ENCODE measurements around the gene PCBP3.
"Not testable (repeated sequence)": the region's sequence is repeated elsewhere in the genome, so short reads cannot be mapped to it uniquely, and the experiment has no call there.

Gene PCBP3

DNA sequence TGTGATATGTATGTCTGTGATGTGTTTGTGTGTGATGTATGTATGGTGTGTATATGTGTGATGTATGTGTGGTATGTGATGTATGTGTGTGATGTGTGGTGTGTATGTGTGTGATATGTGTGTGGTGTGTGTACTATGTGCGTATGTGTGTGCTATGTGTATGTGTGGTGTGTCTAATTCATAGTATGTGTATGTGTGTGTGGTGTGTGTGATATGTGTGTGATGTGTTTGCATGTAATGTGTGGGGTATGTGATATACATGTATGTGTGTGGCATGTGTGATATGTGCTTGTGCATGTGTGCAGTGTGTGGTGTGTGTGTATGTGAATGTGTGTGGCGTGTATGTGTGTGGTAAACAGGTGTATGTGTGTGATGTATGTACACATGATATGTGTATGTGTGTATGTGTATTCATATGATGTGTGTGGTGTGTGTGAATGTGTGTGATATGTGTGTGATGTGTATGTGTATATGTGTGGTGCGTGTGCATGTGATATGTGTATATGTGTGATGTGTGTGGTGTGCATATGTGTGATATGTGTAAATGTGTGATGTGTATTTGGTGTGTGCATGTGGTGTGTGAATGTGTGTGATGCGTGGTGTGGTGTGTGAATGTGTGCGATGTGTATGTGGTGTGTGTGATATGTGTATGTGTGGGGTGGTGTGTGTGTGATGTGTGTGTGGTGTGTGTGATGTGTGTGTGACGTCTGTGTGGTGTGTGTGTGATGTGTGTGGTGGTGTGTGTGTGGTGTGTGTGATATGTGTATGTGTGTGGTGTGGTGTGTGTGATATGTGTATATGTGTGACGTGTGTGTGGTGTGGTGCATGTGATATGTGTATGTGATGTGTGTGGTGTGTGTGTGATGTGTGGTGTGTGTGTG, 8.0 kb upstream of the PCBP3 start:
- DNase-seq (ENCODE audit: low read depth in 2 of 2), result no peak

DNA sequence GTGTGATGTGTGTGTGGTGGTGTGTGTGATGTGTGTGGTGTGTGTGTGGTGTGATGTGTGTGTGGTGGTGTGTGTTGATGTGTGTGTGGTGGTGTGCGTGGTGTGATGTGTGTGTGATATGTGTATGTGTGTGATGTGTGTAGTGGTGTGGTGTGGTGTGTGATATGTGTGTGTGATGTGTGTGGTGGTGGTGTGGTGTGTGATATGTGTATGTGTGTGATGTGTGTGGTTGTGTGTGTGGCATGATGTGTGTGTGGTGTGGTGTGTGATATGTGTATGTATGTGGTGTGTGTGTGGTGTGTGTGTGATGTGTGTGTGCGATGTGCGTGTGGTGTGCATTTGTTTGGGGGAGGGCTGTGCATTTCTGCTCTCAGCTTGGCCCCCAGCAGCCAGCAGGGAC, 7.1 kb upstream of the PCBP3 start:
- DNase-seq (ENCODE audit: low read depth in 2 of 2), result no peak

DNA sequence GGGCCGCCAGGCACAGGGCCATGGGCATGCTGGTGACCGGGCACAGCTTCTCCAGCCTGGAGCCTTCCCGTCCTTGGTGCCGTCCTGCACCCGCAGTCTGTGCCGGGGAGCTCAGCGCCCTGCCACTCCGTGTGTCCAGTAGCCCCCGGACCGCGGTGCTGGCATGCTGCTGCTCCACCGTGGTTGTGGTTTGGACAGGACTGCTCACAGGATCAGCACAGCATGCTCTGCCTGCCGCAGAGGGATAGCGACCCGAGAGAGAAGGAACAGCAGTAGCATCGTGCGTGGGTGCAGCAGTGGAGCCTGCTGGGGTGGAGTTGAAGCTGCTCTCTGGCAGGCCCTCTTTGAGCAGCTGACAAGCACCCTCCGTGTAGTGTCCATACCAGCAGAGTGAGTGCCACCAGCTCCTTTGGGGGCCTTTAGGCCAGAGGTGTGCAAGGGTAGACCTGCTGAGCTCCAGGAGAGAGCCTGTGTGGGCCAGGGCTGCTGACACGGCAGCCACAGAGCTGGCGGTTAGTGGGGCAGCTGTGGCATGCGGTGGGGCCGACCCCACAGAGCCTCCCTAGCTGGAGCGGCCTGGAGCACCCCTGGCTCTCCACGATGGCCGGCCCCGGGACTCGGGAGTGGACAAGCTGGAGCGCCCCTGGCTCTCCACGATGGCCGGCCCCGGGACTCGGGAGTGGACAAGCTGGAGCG, 6.4 kb upstream of the PCBP3 start:
- DNase-seq (ENCODE audit: low read depth in 2 of 2), result no peak

DNA sequence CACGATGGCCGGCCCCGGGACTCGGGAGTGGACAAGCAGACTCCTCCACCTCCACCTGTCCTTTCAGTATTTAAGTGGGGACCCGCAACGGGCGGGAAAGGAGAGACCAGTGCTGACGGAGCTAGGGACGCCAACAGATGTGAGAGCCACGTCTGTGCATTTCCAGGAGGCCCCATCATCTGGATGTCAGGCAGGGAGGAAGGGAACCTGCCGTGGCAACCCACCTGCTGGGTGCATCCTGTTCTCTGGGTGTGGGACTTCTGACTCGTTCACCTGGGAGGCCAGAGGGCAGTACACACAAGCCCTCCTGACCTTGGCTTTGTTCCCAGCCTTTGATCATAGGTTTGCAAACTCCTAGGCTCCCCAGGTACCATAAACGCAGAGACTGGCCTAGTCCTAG, 5.6 kb upstream of the PCBP3 start:
- no peak for DNase-seq (ENCODE audit: low read depth in 2 of 2)

DNA sequence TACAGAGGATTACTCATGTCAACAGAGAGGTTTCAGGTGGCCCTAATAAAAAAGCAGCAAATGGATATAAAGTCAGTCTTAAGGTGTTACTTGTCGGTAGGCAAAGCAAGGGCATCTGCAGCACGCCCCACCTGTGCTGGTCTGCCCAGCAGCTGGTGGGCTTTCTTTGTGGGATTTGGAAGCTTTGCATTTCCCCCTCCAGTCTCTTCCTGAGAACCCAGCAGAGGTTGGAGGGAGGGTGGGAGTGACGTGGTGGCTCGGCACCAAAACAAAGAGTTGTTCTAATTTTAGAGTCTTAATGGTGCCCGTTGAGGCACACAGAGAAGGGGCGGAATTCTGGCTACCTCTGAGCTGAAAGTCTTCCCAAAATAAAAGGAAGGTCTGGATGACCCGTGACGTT, 4.8 kb upstream of the PCBP3 start:
- DNase-seq (ENCODE audit: low read depth in 2 of 2), result no peak

DNA sequence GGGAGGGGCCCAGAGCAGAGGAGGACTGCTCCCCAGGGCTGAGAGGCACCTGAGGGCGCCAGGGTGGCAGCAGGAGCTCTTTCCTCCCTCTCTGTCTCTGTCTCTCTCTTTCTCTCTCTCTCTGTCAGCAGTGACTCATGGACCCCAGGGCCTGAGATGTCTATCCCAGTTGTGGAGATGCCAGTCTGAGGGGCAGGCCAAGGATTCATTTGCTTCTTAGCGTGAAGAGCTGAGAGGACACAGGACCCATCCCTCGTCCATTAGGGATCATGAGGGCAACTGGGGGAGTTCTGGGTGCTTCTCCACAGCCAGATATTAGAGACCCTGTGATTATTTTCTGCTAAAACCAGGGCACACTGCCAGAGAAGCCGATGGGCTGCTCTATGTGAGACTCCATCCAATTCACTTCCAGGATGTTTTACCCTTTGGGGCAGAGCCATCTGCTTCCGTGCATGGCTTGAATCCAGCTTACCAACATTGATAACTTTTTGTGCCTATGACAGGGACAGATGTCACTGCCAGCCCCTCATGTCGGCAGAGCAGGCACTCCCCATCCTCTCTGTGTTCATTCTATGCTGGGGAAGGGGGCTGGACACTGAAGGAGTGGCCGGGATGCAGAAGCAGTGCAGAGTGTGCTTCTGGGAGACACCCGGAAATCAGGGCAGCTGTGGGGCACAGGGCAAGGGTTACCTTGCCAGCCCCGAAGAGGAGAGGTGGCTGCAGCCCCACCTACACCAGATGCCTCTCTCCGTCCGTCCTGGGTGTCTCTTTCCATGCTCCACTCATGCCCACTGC, 4.1 kb upstream of the PCBP3 start:
- DNase-seq (ENCODE audit: low read depth in 2 of 2), result no peak

DNA sequence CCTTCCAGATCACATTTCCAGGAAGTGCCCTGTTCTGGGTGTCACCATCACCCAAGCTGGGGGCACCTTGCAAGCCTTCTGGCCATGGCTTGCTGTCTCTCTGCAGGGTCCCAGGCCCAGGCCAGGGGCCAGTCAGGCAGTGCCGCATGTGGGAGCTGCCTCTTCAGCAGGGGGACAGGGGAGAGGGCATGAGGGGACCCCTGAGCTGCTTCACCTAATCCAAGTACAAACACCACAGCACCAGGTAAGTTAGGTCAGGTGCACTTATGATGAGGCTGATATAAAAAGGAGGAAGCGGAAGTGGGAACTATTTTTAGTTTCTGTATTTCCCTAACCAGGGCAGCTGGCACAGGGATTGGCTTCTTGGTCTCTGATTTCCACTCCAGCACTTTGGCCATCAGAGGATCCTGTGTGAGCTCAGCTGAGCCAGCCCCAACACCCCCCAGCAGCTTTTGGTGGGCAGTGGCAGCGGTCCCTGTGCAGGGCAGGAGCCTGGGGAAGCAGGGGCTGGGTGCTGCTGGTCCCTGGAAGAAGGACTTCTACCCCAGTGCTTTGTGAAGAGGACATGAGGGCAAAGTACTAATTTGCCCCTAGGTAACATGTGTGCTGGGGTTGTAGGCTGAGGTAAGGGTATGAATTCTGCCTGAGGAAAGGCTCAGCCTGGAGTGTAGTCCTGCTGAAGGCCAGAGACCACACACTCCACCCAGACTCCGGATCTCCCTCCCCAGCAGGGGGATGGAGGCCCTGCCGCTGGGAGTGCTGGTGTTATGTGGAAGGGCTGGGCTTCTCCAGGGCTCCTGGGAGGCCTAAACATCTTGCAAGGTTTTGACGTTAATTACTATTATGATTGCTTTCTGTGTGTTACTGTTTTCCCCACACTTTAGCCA, 3.3 kb upstream of the PCBP3 start:
- DNase-seq (ENCODE audit: low read depth in 2 of 2), result no peak

- DNase-seq (ENCODE audit: low read depth in 2 of 2), result no peak
These were observed 2.5 kb upstream of the PCBP3 start for GRCh38 chr21:45640888-45641479.

DNA sequence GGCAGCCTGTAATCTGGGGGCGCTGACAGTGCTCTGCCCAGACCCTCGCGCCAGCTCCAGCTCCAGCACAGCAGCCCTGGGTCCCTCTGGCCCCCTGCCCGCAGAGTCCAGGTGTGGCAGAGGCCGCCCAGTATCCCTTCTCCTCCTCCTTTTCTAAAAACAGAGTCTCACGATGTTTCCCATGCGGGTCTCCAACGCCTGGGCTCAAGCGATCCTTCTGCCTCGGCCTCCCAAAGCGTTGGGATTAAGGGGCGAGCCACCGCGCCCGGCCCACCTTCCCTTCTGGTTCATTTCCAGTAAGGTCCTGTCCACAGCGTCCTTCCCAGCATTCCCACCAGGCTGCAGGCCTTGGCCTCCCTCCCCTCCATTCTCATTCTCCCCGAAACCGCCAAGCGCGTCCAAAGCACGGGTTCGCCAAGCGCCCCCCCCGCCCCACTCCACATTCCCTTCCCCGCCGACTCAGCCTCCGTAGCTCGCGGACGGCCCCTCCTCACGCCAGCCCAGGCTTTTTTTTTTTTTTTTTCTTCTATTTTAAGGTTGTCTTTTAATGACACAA, 2.0 kb upstream of the PCBP3 start:
- no peak for DNase-seq (ENCODE audit: low read depth in 2 of 2)

DNA sequence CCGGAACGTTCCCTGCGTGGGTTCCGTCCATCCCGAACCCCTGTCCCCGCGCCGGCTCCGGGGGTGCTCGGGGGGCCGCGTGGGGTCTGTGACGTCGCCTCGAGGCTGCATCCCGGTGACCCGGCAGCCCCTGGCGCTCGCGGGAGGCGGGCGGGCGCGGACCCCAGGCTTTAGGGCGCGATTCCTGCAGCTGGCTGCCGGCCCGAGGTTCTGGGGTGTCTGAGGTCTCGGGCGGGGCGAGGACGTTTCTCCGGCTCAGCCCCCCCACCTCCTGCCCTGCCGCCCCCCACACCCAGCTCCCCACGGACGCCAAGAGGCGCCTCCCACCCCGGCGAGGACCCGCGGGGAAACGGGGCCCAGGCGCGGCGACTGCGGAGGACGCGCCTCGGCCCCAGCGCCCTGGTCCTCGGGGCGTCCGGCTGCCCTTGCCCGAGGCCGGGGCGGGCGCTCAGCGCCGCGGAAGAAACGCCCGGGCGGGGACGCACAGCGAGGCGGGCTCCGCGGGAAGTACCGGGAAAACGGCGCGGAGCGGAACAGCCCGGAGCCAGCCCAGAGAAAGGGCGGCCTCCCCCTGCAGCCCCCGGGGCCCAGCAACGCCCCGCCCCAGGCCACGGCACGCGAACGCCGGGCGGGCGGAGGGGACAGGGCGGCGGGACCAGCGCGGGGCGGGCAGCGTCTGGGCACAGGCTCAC, 1.3 kb upstream of the PCBP3 start:
- DNase-seq (ENCODE audit: low read depth in 2 of 2), result no peak

- no peak for DNase-seq (ENCODE audit: low read depth in 2 of 2)
These were observed 749 bp downstream of the PCBP3 start for GRCh38 chr21:45644041-45644906.

GRCh38 chr21:45651921-45652320, 8.4 kb downstream of the PCBP3 start:
- no peak for DNase-seq (ENCODE audit: low read depth in 2 of 2)

DNA sequence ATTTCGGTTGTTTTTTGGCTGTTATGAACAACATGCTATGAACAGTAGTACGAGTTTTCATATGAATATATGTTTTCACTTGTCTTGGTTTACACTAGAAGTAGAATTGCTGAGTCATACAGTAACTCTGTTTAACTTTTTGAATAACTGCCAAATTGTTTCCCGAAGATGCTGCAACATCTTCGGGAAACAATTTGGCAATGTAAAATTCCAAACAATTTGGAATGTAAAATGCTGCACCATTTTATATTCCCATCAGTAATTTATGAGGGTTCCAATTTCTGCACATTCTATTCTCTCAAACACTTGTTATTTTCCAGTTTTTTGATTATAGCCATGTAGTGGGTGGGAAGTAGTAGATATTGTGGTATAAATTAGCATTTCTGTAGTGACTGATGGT, 11.6 kb downstream of the PCBP3 start:
- no peak for DNase-seq (ENCODE audit: low read depth in 2 of 2)

GRCh38 chr21:45656114-45656513, 12.6 kb downstream of the PCBP3 start:
- not testable (repeated sequence) for DNase-seq (ENCODE audit: low read depth in 2 of 2)

DNA sequence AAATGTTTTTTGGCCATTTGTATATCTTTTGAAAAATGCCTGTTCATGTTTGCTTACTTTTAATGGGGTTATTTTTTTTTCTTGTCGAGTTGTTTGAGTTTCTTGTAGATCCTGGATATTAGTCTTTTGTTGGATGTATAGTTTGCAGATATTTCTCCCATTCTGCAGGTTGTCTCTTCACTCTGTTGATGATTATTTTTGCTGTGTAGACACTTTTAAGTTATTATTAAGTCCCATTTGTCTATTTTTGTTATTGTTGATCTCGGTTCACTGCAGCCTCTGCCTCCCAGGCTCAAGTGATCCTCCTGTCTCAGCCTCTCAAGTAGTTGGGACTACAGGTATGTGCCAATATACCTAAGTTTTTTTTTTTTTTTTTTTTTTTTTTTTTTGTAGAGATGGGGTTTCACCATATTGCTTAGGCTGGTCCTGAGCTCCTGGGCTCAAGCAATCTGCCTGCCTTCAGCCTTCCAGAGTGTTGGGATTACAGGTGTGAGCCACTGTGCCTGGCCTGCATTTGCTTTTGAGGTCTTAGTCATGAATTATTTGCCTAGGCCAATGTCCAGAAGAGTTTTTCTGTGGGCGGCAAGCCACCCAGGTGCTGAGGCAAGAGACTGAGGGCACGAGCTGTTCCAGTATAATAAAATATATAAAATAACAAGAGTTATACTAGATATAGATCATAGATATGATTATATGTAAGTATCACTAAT, 18.5 kb downstream of the PCBP3 start:
- not testable (repeated sequence) for DNase-seq (ENCODE audit: low read depth in 2 of 2)

DNA sequence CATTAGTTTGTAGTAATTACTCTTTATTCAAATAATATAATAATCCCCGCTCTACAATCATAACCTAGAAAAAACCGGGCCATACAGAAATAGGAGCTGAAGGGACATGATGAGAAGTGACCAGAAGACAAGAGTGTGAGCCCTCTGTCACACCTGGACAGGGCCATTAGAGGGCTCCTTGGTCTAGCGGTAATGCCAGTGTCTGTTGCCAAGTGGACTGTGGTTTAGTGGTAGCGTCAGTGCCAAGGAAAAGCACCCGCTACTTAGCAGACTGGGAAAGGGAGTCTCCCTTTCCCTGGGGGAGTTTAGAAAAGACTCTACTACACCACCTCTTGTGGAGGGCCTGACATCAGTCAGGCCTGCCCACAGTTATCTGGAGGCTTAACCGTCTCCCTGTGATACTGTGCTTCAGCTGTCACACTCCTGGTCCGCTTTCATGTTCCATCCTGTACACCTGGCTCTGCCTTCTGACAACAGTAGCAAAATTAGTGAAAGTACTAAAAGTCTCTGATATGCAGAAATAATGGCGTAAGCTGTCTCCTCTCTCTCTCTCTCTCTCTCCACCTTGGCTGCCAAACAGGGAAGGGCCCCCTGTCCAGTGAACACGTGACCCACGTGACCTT, 19.2 kb downstream of the PCBP3 start:
- not testable (repeated sequence) for DNase-seq (ENCODE audit: low read depth in 2 of 2)

GRCh38 chr21:45669382-45669781, 25.9 kb downstream of the PCBP3 start:
- no peak for DNase-seq (ENCODE audit: low read depth in 2 of 2)

GRCh38 chr21:45670731-45671130, 27.2 kb downstream of the PCBP3 start:
- DNase-seq (ENCODE audit: low read depth in 2 of 2), result no peak
